Measurements from ENCODE around the gene KCTD20.
A peak's percentile ranks its signal among the peaks of the same experiment; 100 is the strongest.
"Not testable (repeated sequence)": the region's sequence is repeated elsewhere in the genome, so short reads cannot be mapped to it uniquely, and the experiment has no call there.

KCTD20 gene

GRCh38 chr6:36444470-36444869, 1.7 kb downstream of the KCTD20 start:
- no peak for TF ChIP-seq ZFX (IDR thresholded peaks at IDR 0.05)
- TF ChIP-seq, protein P1, sequence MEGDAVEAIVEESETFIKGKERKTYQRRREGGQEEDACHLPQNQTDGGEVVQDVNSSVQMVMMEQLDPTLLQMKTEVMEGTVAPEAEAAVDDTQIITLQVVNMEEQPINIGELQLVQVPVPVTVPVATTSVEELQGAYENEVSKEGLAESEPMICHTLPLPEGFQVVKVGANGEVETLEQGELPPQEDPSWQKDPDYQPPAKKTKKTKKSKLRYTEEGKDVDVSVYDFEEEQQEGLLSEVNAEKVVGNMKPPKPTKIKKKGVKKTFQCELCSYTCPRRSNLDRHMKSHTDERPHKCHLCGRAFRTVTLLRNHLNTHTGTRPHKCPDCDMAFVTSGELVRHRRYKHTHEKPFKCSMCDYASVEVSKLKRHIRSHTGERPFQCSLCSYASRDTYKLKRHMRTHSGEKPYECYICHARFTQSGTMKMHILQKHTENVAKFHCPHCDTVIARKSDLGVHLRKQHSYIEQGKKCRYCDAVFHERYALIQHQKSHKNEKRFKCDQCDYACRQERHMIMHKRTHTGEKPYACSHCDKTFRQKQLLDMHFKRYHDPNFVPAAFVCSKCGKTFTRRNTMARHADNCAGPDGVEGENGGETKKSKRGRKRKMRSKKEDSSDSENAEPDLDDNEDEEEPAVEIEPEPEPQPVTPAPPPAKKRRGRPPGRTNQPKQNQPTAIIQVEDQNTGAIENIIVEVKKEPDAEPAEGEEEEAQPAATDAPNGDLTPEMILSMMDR (conservative IDR thresholded peaks at IDR 0.05), result no peak
- H3K27ac ChIP-seq, result peak overlapping the region; percentile 96; the same call in 1 of the 2 replicates

GRCh38 chr6:36445621-36446020, 2.8 kb downstream of the KCTD20 start:
- H3K27ac ChIP-seq, result no peak overlapping the region
- no peak for TF ChIP-seq ZFX (IDR thresholded peaks at IDR 0.05)
- TF ChIP-seq, protein P1 (conservative IDR thresholded peaks at IDR 0.05), result no peak

GRCh38 chr6:36449173-36449572, 6.4 kb downstream of the KCTD20 start:
- H3K27ac ChIP-seq, result not testable (repeated sequence)

- not testable (repeated sequence) for H3K27ac ChIP-seq
Observed at GRCh38 chr6:36452897-36453296, 10.1 kb downstream of the KCTD20 start.

DNA sequence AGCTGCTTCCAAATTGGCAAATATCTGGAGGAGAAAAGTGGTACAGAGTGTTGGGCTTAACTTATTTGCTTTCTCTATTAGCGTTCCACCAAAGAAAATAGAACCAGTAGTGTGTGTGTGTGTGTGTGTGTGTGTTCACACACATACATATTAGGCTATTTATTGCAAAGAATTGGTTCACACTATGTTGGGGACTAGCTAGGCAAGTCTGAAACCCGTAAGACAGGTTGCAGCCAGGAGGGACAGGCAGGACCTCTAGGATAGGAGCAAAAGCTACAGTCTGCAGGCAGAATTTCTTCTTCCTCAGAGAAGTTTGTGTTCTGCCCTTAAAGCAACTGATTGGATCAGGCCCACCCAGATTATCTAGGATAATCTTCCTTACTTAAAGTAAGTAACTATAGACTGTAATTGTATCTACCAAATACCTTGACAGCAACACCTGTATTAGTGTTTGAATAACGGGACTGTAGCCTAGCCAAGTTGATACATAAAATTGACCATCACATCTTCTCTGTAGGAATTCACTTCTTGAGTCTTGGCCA, 12.8 kb downstream of the KCTD20 start:
- peak overlapping the region; percentile 56 for H3K27ac ChIP-seq
- TF ChIP-seq, protein P1 (conservative IDR thresholded peaks at IDR 0.05), result no peak
- TF ChIP-seq ZFX (IDR thresholded peaks at IDR 0.05), result no peak

DNA sequence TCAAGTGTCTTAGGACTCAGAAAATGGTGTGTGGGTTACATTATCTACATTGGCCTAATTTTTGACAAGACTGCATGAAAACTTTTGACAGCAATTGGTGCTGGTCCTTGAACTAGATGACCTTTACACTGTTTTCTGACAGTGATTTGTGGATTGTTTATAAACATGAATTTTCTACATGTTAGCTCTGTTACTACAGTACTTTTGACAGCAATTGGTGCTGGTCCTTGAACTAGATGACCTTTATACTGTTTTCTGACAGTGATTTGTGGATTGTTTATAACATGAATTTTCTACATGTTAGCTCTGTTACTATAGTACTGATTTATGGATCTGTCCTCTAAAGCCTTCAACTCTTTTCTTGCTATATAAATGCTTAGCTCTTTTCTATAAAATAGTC, 16.7 kb downstream of the KCTD20 start:
- TF ChIP-seq, protein P1 (conservative IDR thresholded peaks at IDR 0.05), result no peak
- TF ChIP-seq ZFX (IDR thresholded peaks at IDR 0.05), result no peak
- no peak overlapping the region for H3K27ac ChIP-seq

DNA sequence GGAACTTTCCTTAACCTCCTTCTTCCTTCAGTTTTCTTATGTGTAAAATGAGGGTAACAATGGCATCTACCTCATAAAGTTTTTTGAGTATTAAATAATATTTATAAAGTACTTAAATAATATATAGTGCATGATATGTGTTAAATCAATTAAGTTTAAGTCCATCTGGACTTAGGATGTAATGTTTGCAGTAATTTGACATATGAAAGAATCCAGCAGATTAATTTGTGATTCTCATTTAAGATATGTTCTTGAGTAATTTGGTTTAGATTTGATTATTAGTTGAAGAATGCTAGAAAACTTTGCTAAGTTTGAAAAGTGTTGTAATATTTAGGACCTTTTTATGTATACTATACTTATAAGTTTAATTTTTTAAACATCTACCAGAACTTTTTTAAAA, 18.1 kb downstream of the KCTD20 start:
- TF ChIP-seq, protein P1 (conservative IDR thresholded peaks at IDR 0.05), result no peak
- no peak for TF ChIP-seq ZFX (IDR thresholded peaks at IDR 0.05)
- no peak overlapping the region for H3K27ac ChIP-seq

- TF ChIP-seq, protein P1 (conservative IDR thresholded peaks at IDR 0.05), result no peak
- TF ChIP-seq ZFX (IDR thresholded peaks at IDR 0.05), result no peak
- no peak overlapping the region for H3K27ac ChIP-seq
Observed at GRCh38 chr6:36461646-36462045, 18.8 kb downstream of the KCTD20 start.
